K562 (cell line): ENCODE measurements around the gene TCF12. TPM values are rescaled to one million over a fixed set of nuclear protein-coding genes. Genes with fewer than 3 reads are reported as not detected.

Source experiments
- ATAC-seq: fragments of 200-7000 bp; cut with Tn5 transposase; 3 replicates; pipeline ENCODE4 v1.9.1; 2020; ENCODE audit warnings: moderate library complexity
- BruUV-seq: library from RNA; stranded (reverse); fragments of 400-500 nt; replicated peaks from 2 replicates; lab custom pipeline; 2021; lab: Mats Ljungman, UMichigan
- CTCF ChIA-PET: fragments of 300-600 bp; formaldehyde crosslinking; extraction: SDS; loops from one replicate; lab custom pipeline; 2021; ENCODE audit warnings: low intra/inter-chr PET ratio; lab: Yijun Ruan, JAX
- POLR2A ChIA-PET: fragments of 300-600, 350-650 bp; sonication (Branson Sonifier 250); formaldehyde crosslinking; extraction: SDS; loops from one replicate; lab custom pipeline; 2021; ENCODE audit warnings: antibody characterized with exemption, inconsistent platforms; lab: Yijun Ruan, JAX
- DNase-seq, 4 experiments: peaks; one replicate each; pipeline versions ENCODE4 v3.0.0 to v3.0.0-alpha.2; 2011 to 2018; ENCODE audit warnings: low spot score in 3 of 4, mixed read lengths in 3 of 4; ENCODE audit errors: extremely low read depth in 1 of 4
- FAIRE-seq: peaks from 2 replicates; lab custom pipeline; 2011; peaks lifted over from hg19 to GRCh38; lab: Jason Lieb, UNC
- H2AFZ ChIP-seq: 2 replicates; pipeline ENCODE4 v1.6.0; 2011; ENCODE audit warnings: low read depth, low read length, control low read depth, inconsistent platforms
- H3K27ac ChIP-seq: fragments of 200-600 bp; 3 replicates; pipeline ENCODE4 v1.8.0; 2011; ENCODE audit warnings: low read depth, mild to moderate bottlenecking, control low read depth, inconsistent platforms, low read length, moderate library complexity, mixed read lengths; ENCODE audit errors: extremely low read depth
- H3K27me3 ChIP-seq, 2 experiments: fragments of 300-600 bp in 1 of 2; 2 replicates in 1 of 2; 3 replicates in 1 of 2; pipeline versions ENCODE4 v1.6.0 to v1.8.0; 2011; ENCODE audit warnings: inconsistent platforms in 2 of 2, low read length in 2 of 2, mild to moderate bottlenecking in 1 of 2, mixed read lengths in 1 of 2, moderate library complexity in 1 of 2; ENCODE audit not compliant: control insufficient read depth in 2 of 2, insufficient read depth in 2 of 2
- H3K36me3 ChIP-seq: fragments of 300-600 bp; 3 replicates; pipeline ENCODE4 v1.8.0; 2011; ENCODE audit warnings: mild to moderate bottlenecking, low read length, inconsistent platforms; ENCODE audit not compliant: control insufficient read depth, insufficient read depth
- H3K4me1 ChIP-seq, 2 experiments: fragments of 200-600 bp in 1 of 2; replicated peaks in 1 of 2; 2 replicates in 1 of 2; 3 replicates in 1 of 2; pipeline versions ENCODE4 v1.5.1 to v1.8.0; 2011; ENCODE audit warnings: inconsistent platforms in 2 of 2, low read length in 2 of 2, mild to moderate bottlenecking in 1 of 2, mixed read lengths in 1 of 2, moderate library complexity in 1 of 2; ENCODE audit not compliant: control insufficient read depth in 2 of 2, insufficient read depth in 2 of 2
- H3K4me2 ChIP-seq: 2 replicates; pipeline ENCODE4 v1.6.1; 2011; ENCODE audit warnings: low read length, control low read depth, inconsistent platforms, mixed read lengths; ENCODE audit not compliant: insufficient read depth
- H3K4me3 ChIP-seq: fragments of 200-600 bp; sonication (generic), shearing (Covaris generic); 2 replicates; pipeline ENCODE4 v1.5.1; 2016; ENCODE audit warnings: control low read depth, inconsistent platforms
- H3K79me2 ChIP-seq: fragments of 200-600 bp; 3 replicates; pipeline ENCODE4 v1.8.0; 2011; ENCODE audit warnings: low read length, inconsistent platforms; ENCODE audit not compliant: control insufficient read depth, insufficient read depth
- H3K9ac ChIP-seq, 2 experiments: 2 replicates each; pipeline versions ENCODE4 v1.6.0 to v1.6.1; 2011; ENCODE audit warnings: low read depth in 2 of 2, low read length in 2 of 2, control low read depth in 1 of 2, inconsistent platforms in 1 of 2, mild to moderate bottlenecking in 1 of 2, mixed read lengths in 1 of 2; ENCODE audit not compliant: insufficient read depth in 1 of 2
- H3K9me1 ChIP-seq: one replicate; pipeline ENCODE4 v1.6.0; 2011; ENCODE audit warnings: inconsistent platforms, mild to moderate bottlenecking, low read length, moderate library complexity; ENCODE audit not compliant: control insufficient read depth, insufficient read depth
- H3K9me3 ChIP-seq: replicated peaks from 2 replicates; pipeline ENCODE4 v1.5.1; 2011; ENCODE audit warnings: low read depth, low read length, inconsistent platforms; ENCODE audit not compliant: control insufficient read depth, insufficient read depth
- H4K20me1 ChIP-seq: replicated peaks from 2 replicates; pipeline ENCODE4 v1.6.1; 2011; ENCODE audit warnings: low read length, inconsistent platforms, mixed read lengths; ENCODE audit not compliant: control insufficient read depth, insufficient read depth
- CBX2 ChIP-seq: fragments of 200-600 bp; sonication (generic); IDR thresholded peaks from one replicate; pipeline ENCODE4 v1.6.1; 2012; ENCODE audit warnings: mild to moderate bottlenecking, low read length, inconsistent platforms; ENCODE audit not compliant: insufficient read depth, poor library complexity, severe bottlenecking
- KHSRP ChIP-seq: fragments of 450-650 bp; IDR thresholded peaks from 2 replicates; pipeline ENCODE4 v1.6.1; 2017
- SP2 ChIP-seq: IDR thresholded peaks from 2 replicates; pipeline ENCODE4 v1.6.1; 2011; ENCODE audit warnings: mild to moderate bottlenecking, low read depth, low read length, moderate library complexity; ENCODE audit not compliant: poor library complexity, severe bottlenecking; ENCODE audit errors: extremely low read depth
- YBX1 ChIP-seq: fragments of 450-650 bp; IDR thresholded peaks from 2 replicates; pipeline ENCODE4 v1.7.1; 2016; ENCODE audit warnings: mild to moderate bottlenecking
- ZNF140 ChIP-seq: fragments of 250-450 bp; sonication (Bioruptor Pico); IDR thresholded peaks from 2 replicates; pipeline ENCODE4 v1.8.0; 2021; ENCODE audit warnings: moderate library complexity, mild to moderate bottlenecking, inconsistent platforms
- ZNF431 ChIP-seq: sonication (generic); formaldehyde crosslinking; IDR thresholded peaks from 2 replicates; pipeline ENCODE4 v1.8.0; 2022; ENCODE audit warnings: mild to moderate bottlenecking, missing genetic modification reagents
- WGBS: fragments of 100-300 bp; shearing (Covaris generic); methylation state at CpG from one replicate; pipeline ENCODE4 v1.1.6; 2016; ENCODE audit warnings: low coverage, mixed read lengths; ENCODE audit not compliant: insufficient coverage; ENCODE audit errors: missing lambda C conversion rate; 5-methylcytosine and 5-hydroxymethylcytosine counted together
- in situ Hi-C: fragments of 300-500 bp; cut with MboI; formaldehyde crosslinking; loops from 4 replicates; pipeline ENCODE4 v1.15.0; 2018; ENCODE audit warnings: inconsistent platforms, mixed read lengths
- intact Hi-C: fragments of 100-400 bp; cut with micrococcal nuclease; formaldehyde crosslinking; loops from 2 replicates; pipeline ENCODE4 v1.14.2; 2022
- polyA plus RNA-seq, 8 experiments: library from polyadenylated mRNA; depleted of rRNA in 4 of 8; stranded (reverse) in 5 of 8; unstranded in 3 of 8; fragments of >200 nt; fragmentation: Nextera tagmentation in 2 of 8; fragmentation: Illumina TruSeq in 1 of 8; extraction: Ambion mirVana in 2 of 8; extraction: Trizol in 1 of 8; gene quantifications; 2 replicates each; pipeline versions ENCODE4 v1.2.1 to v1.2.3, GENCODE V29; 2011 to 2014; ENCODE audit warnings: inconsistent platforms in 1 of 8, missing spikeins in 1 of 8
- total RNA-seq, 7 experiments: library from RNA; depleted of rRNA in 6 of 7; stranded (reverse); fragments of >200 nt in 6 of 7; fragmentation: Illumina TruSeq in 2 of 7; extraction: Trizol in 2 of 7; gene quantifications; 2 replicates each; pipeline versions ENCODE4 v1.2.1 to v1.2.3, GENCODE V29; 2011 to 2021; ENCODE audit warnings: low replicate concordance in 1 of 7
- TF ChIP-seq, protein P1 (sequence below): fragments of 250-450 bp; sonication (Bioruptor Pico); IDR thresholded peaks from 2 replicates; pipeline ENCODE4 v1.4.0; 2020; ENCODE audit warnings: mild to moderate bottlenecking

Gene TCF12
- total and polyA plus RNA-seq, 9 of the 15 experiments (the other 6 are each of a cell fraction or from before 2014, with no cell fraction given): 10.5 to 132 (median 52.9) TPM

DNA sequence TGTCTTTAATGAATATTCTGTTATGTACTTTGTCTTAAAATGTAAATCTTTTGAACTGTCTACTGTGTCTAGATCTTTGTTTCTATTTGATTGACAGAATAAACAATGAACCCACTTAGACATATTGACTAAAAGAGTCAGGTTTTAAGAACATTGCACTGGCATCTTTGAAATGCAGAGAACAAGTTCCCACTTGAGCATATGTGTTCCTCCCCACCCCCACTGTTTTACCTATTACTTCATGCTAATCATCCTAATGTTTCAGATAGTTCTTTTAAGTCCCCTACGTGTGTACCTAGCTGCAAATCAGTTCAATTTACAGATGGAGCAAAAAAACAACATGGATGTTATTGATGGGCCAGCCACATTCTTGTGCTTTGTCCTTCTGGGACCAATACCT lies 11.7 kb upstream of the TCF12 start:
- H3K4me3 ChIP-seq: no peak overlapping the region
- BruUV-seq: no TSS peak

More for the DNA sequence above, 11.7 kb upstream of the TCF12 start:
- ChIA-PET CTCF (no interaction called here), POLR2A (interaction anchor here (1.0 kb wide), 1 partner anchor 11 kb away, joined by 3 read pairs; the partner anchor contains the start of gene TCF12)
- Histone ChIP-seq H3K9me3 (no peaks in the 10 kb centered on the region), H3K27ac (no peak overlapping the region), H3K9ac (no peak overlapping the region), H3K4me1 (no peaks in the 10 kb centered on the region), H2AFZ (no peak overlapping the region)
- ATAC-seq (no peak), DNase-seq (no peak)
- in situ Hi-C loops: no loop called here
- no peak for TF ChIP-seq ZNF140 (CRISPR knock-in tag)
- no peak for TF ChIP-seq SP2
- TF ChIP-seq KHSRP: no peak
- no peak for TF ChIP-seq ZNF431 (CRISPR knock-in tag)
- no peak for TF ChIP-seq YBX1
- TF ChIP-seq, protein P1, sequence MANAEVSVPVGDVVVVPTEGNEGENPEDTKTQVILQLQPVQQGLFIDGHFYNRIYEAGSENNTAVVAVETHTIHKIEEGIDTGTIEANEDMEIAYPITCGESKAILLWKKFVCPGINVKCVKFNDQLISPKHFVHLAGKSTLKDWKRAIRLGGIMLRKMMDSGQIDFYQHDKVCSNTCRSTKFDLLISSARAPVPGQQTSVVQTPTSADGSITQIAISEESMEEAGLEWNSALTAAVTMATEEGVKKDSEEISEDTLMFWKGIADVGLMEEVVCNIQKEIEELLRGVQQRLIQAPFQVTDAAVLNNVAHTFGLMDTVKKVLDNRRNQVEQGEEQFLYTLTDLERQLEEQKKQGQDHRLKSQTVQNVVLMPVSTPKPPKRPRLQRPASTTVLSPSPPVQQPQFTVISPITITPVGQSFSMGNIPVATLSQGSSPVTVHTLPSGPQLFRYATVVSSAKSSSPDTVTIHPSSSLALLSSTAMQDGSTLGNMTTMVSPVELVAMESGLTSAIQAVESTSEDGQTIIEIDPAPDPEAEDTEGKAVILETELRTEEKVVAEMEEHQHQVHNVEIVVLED: no peak
- TF ChIP-seq CBX2: no peak
- TF ChIP-seq, all 486 proteins: peak for 0
- H3K4me2 ChIP-seq: no peak overlapping the region
- 12% methylated on average over 1 of the region's 1 CpG for WGBS
- H4K20me1 ChIP-seq: no peaks in the 10 kb centered on the region
- H3K36me3 ChIP-seq: no peaks in the 10 kb centered on the region
- FAIRE-seq: no peak
- H3K79me2 ChIP-seq: no peaks in the 10 kb centered on the region
- H3K9me1 ChIP-seq: no peaks in the 10 kb centered on the region
- no peaks in the 10 kb centered on the region for H3K27me3 ChIP-seq
- intact Hi-C loops: no loop called here
